Liver (tissue), 9 donors: Measurements from ENCODE around the gene LRCH3. TPM values are rescaled to one million over a fixed set of nuclear protein-coding genes. Genes with fewer than 3 reads are reported as not detected.
"Not testable (repeated sequence)": the region's sequence is repeated elsewhere in the genome, so short reads cannot be mapped to it uniquely, and the experiment has no call there.

Source experiments
- DNase-seq: peaks from one replicate; pipeline ENCODE4 v3.0.0-alpha.2; 2017; ENCODE audit warnings: low spot score
- H3K27ac ChIP-seq, 2 donors: one replicate each; pipeline ENCODE4 v1.7.0; 2013; ENCODE audit warnings: inconsistent platforms in 2 of 2, low read length in 2 of 2, control low read depth in 1 of 2, low read depth in 1 of 2, mild to moderate bottlenecking in 1 of 2
- H3K27me3 ChIP-seq, 4 donors: one replicate each; pipeline versions ENCODE4 v1.6.1 to v1.7.0; 2013; ENCODE audit warnings: low read length in 3 of 4, inconsistent platforms in 1 of 4, mild to moderate bottlenecking in 1 of 4, moderate library complexity in 1 of 4; ENCODE audit not compliant: control insufficient read depth in 4 of 4, insufficient read depth in 4 of 4
- H3K36me3 ChIP-seq, 4 donors: one replicate each; pipeline versions ENCODE4 v1.6.1 to v1.7.0; 2013; ENCODE audit warnings: low read length in 3 of 4, mild to moderate bottlenecking in 3 of 4, low read depth in 1 of 4, moderate library complexity in 1 of 4; ENCODE audit not compliant: control insufficient read depth in 4 of 4, insufficient read depth in 3 of 4
- H3K4me1 ChIP-seq, 4 donors: one replicate each; pipeline versions ENCODE4 v1.6.1 to v1.7.0; 2013; ENCODE audit warnings: low read length in 3 of 4, mild to moderate bottlenecking in 3 of 4, moderate library complexity in 1 of 4; ENCODE audit not compliant: control insufficient read depth in 4 of 4, insufficient read depth in 4 of 4
- H3K4me3 ChIP-seq, 3 donors: one replicate each; pipeline versions ENCODE4 v1.6.1 to v1.7.0; 2013; ENCODE audit warnings: low read length in 3 of 3, control low read depth in 1 of 3, low read depth in 1 of 3, mild to moderate bottlenecking in 1 of 3
- H3K9ac ChIP-seq, 2 donors: one replicate each; pipeline ENCODE4 v1.7.0; 2013; ENCODE audit warnings: low read length in 2 of 2, mild to moderate bottlenecking in 2 of 2, moderate library complexity in 2 of 2, control low read depth in 1 of 2, low read depth in 1 of 2
- H3K9me3 ChIP-seq, 4 donors: one replicate each; pipeline versions ENCODE4 v1.6.1 to v1.7.0; 2013; ENCODE audit warnings: low read length in 3 of 4; ENCODE audit not compliant: control insufficient read depth in 4 of 4
- FOXA1 ChIP-seq: IDR thresholded peaks from 2 replicates; pipeline ENCODE4 v1.6.1; 2016; ENCODE audit warnings: antibody characterized with exemption
- GABPA ChIP-seq, 2 donors: IDR thresholded peaks in 1 of 2; conservative IDR thresholded peaks in 1 of 2; 2 replicates each; pipeline ENCODE4 v1.6.1; 2016; ENCODE audit warnings: antibody characterized with exemption in 2 of 2, mild to moderate bottlenecking in 1 of 2, moderate library complexity in 1 of 2
- HNF4A ChIP-seq, 2 donors: conservative IDR thresholded peaks; 2 replicates each; pipeline ENCODE4 v1.6.1; 2016; ENCODE audit warnings: antibody characterized with exemption in 2 of 2, mild to moderate bottlenecking in 2 of 2
- RAD21 ChIP-seq, 2 donors: IDR thresholded peaks; 2 replicates each; pipeline ENCODE4 v1.6.1; 2016; ENCODE audit warnings: antibody characterized with exemption in 2 of 2, mild to moderate bottlenecking in 2 of 2
- WGBS: extraction: QIAGEN DNeasy Blood & Tissue Kit; methylation state at CpG from one replicate; pipeline ENCODE4 v1.1.7; 2013; 5-methylcytosine and 5-hydroxymethylcytosine counted together
- polyA plus RNA-seq, 2 donors: library from polyadenylated mRNA; stranded (reverse) in 1 of 2; unstranded in 1 of 2; fragments of 200-250 nt in 1 of 2; fragments of >200 nt in 1 of 2; fragmentation: Nextera tagmentation in 1 of 2; extraction: Ambion mirVana in 1 of 2; gene quantifications; one replicate each; pipeline versions ENCODE4 v1.2.1 to v1.2.3, GENCODE V29; 2013 to 2015
- total RNA-seq, 2 donors: library from RNA; depleted of rRNA; stranded (reverse); fragments of >200 nt; gene quantifications; one replicate each; pipeline ENCODE4 v1.2.3, GENCODE V29; 2014
- TF ChIP-seq, protein P1 (sequence below): IDR thresholded peaks from 2 replicates; pipeline ENCODE4 v1.6.1; 2016; ENCODE audit warnings: antibody characterized with exemption
- TF ChIP-seq, protein P2 (sequence below): IDR thresholded peaks from 2 replicates; pipeline ENCODE4 v1.6.1; 2016; ENCODE audit warnings: antibody characterized with exemption, mild to moderate bottlenecking
- donor health status: healthy.
- donor health status: healthy.
- donor health status: healthy.
- donor health status: healthy.
- donor health status: healthy.

Gene LRCH3
- total and polyA plus RNA-seq, 4 donors = 6.2 to 67.2 (median 19.7) TPM

DNA sequence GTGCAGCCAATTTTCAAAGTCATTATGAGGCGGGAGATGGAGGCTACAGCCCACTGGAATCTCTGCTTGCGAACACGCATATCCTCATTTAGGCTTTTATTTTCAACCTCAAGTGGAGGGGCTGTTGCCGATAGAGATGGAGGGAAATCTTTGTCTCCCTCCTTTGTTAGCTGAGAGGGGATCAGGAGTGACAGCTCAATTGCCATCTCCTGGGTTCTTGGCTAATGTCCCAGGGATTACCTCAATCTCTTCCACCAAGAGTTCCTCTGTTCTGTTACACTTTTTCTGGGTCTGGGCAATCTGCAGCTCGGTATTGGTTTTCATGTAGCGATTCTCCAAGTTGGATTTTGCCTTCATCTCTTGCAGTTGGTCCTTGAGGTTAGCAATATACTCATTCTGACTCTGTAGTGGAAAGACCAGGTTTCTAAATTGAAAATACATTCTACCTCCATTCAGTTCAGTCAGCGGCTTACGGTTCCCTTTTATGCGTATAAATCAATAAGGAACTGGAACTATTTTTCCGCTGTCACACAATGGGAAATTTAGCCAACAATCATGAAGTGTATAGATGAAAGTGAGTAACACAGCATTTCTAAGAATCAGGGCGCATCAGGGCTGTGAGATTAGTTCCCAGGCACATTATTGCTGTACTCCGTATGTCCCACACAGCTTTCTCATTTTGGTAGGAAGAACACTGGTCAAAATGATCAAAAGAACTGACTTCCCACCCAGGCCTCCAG is 122.8 kb downstream of the LRCH3 start:
- WGBS = 93% methylated on average over 12 of the region's 12 CpGs
- no peak for DNase-seq
- H3K36me3 ChIP-seq = no peaks in the 10 kb centered on the region

DNA sequence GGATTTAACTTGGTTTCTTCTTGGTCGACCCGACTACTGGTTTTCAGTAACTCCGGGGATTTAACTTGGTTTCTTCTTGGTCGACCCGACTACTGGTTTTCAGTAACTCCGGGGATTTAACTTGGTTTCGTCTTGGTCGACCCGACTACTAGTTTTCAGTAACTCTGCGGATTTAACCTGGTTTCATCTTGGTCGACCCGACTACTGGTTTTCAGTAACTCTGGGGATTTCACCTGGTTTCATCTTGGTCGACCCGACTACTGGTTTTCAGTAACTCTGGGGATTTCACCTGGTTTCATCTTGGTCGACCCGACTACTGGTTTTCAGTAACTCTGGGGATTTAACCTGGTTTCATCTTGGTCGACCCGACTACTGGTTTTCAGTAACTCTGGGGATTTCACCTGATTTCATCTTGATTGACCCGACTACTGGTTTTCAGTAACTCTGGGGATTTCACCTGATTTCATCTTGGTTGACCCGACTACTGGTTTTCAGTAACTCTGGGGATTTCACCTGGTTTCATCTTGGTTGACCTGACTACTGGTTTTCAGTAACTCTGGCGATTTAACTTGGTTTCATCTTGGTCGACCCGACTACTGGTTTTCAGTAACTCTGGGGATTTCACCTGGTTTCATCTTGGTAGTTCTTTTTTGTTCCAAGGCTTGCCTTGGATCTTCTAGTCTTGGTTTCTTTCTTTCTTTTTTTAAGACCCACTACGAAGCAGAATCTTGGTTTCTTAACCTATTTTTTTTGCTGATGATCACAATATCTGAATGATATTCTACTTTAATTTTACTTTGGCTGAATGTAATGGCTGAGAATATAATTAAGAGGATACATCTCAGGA is 130.6 kb downstream of the LRCH3 start:
- WGBS = 87% methylated on average over 22 of the region's 24 CpGs
- DNase-seq, H3K4me1 ChIP-seq, H3K27ac ChIP-seq, H3K36me3 ChIP-seq, H3K9me3 ChIP-seq, H3K27me3 ChIP-seq, H3K4me3 ChIP-seq, H3K9ac ChIP-seq: not testable (repeated sequence)

More for the DNA sequence above, 122.8 kb downstream of the LRCH3 start:
- H3K27me3 ChIP-seq = no peaks in the 10 kb centered on the region
- TF ChIP-seq FOXA1 (no peak), HNF4A (conservative IDR thresholded peaks at IDR 0.05) (no peak), GABPA (IDR thresholded peaks at IDR 0.05 in 1 of 2, conservative IDR thresholded peaks at IDR 0.05 in 1 of 2) (no peak)
- TF ChIP-seq, protein P1, sequence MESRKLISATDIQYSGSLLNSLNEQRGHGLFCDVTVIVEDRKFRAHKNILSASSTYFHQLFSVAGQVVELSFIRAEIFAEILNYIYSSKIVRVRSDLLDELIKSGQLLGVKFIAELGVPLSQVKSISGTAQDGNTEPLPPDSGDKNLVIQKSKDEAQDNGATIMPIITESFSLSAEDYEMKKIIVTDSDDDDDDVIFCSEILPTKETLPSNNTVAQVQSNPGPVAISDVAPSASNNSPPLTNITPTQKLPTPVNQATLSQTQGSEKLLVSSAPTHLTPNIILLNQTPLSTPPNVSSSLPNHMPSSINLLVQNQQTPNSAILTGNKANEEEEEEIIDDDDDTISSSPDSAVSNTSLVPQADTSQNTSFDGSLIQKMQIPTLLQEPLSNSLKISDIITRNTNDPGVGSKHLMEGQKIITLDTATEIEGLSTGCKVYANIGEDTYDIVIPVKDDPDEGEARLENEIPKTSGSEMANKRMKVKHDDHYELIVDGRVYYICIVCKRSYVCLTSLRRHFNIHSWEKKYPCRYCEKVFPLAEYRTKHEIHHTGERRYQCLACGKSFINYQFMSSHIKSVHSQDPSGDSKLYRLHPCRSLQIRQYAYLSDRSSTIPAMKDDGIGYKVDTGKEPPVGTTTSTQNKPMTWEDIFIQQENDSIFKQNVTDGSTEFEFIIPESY = no peak
- no peaks in the 10 kb centered on the region for H3K4me1 ChIP-seq
- no peak overlapping the region for H3K9ac ChIP-seq
- no peaks in the 10 kb centered on the region for H3K9me3 ChIP-seq
- no peak overlapping the region for H3K4me3 ChIP-seq
- no peak overlapping the region for H3K27ac ChIP-seq

DNA sequence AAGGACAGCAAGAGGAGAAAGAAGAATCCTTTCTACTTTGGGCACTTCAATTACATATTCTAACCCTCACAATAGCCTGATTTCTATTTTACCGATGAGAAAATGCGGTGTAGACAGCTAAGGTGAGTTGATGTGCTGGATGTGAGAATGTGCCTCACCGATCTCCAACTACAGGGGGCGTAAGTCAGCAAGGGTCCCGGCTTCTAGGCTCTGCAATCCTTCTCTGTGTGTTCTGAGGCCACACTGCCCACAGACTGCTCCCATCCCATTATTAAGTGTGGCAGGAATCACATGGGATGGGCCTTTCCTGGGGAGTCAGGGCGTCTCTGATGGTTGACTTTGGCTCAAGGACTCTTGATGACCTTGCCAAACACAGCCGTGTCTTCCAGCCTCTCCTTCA is 135.4 kb downstream of the LRCH3 start:
- TF ChIP-seq, protein P2, sequence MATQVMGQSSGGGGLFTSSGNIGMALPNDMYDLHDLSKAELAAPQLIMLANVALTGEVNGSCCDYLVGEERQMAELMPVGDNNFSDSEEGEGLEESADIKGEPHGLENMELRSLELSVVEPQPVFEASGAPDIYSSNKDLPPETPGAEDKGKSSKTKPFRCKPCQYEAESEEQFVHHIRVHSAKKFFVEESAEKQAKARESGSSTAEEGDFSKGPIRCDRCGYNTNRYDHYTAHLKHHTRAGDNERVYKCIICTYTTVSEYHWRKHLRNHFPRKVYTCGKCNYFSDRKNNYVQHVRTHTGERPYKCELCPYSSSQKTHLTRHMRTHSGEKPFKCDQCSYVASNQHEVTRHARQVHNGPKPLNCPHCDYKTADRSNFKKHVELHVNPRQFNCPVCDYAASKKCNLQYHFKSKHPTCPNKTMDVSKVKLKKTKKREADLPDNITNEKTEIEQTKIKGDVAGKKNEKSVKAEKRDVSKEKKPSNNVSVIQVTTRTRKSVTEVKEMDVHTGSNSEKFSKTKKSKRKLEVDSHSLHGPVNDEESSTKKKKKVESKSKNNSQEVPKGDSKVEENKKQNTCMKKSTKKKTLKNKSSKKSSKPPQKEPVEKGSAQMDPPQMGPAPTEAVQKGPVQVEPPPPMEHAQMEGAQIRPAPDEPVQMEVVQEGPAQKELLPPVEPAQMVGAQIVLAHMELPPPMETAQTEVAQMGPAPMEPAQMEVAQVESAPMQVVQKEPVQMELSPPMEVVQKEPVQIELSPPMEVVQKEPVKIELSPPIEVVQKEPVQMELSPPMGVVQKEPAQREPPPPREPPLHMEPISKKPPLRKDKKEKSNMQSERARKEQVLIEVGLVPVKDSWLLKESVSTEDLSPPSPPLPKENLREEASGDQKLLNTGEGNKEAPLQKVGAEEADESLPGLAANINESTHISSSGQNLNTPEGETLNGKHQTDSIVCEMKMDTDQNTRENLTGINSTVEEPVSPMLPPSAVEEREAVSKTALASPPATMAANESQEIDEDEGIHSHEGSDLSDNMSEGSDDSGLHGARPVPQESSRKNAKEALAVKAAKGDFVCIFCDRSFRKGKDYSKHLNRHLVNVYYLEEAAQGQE = no peak
- no peak for TF ChIP-seq RAD21 (IDR thresholded peaks at IDR 0.05)
- DNase-seq = no peak
- Histone ChIP-seq H3K4me3 (no peak overlapping the region), H3K9me3 (no peaks in the 10 kb centered on the region), H3K4me1 (no peaks in the 10 kb centered on the region), H3K9ac (no peak overlapping the region), H3K36me3 (no peaks in the 10 kb centered on the region), H3K27me3 (no peaks in the 10 kb centered on the region), H3K27ac (no peak overlapping the region)
- 79% methylated on average over 7 of the region's 7 CpGs for WGBS

GRCh38 chr3:197927578-197927977 is 136.5 kb downstream of the LRCH3 start:
- not testable (repeated sequence) for H3K36me3 ChIP-seq, H3K4me1 ChIP-seq, DNase-seq, H3K9ac ChIP-seq, H3K9me3 ChIP-seq, H3K27ac ChIP-seq, H3K27me3 ChIP-seq, H3K4me3 ChIP-seq
- 94% methylated on average over 3 of the region's 3 CpGs for WGBS
